ENCODE measurements around the gene ZFY.

DNA sequence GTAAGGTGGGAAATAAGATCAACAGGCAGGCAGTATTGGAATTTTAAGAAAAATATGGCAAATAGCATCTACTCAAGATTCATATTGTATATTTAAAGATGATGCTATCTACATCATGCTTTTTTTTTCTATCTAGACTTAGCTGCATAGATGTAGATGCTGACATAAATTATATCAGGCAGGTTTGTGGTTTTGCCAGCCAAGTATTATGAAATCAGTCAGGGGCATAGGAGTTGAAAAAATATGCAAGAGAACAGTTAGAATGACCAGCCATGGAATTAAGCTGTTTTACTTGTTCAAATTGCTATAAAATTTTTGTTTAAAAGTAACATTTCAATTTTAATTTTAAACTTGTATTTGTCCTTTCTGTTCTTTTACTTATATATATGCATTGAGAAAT is 34.4 kb downstream of the ZFY start:
- no peak for TF ChIP-seq MYC (IDR thresholded peaks at IDR 0.05; ENCODE audit: low read depth, low read length)
- TF ChIP-seq, protein P1, sequence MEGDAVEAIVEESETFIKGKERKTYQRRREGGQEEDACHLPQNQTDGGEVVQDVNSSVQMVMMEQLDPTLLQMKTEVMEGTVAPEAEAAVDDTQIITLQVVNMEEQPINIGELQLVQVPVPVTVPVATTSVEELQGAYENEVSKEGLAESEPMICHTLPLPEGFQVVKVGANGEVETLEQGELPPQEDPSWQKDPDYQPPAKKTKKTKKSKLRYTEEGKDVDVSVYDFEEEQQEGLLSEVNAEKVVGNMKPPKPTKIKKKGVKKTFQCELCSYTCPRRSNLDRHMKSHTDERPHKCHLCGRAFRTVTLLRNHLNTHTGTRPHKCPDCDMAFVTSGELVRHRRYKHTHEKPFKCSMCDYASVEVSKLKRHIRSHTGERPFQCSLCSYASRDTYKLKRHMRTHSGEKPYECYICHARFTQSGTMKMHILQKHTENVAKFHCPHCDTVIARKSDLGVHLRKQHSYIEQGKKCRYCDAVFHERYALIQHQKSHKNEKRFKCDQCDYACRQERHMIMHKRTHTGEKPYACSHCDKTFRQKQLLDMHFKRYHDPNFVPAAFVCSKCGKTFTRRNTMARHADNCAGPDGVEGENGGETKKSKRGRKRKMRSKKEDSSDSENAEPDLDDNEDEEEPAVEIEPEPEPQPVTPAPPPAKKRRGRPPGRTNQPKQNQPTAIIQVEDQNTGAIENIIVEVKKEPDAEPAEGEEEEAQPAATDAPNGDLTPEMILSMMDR (IDR thresholded peaks at IDR 0.05; ENCODE audit: low read depth, low read length) = no peak

All from NB4 (cell line).